GM21723 (cell line): ENCODE data around the gene OR10G6.
"Not testable (repeated sequence)": the region's sequence is repeated elsewhere in the genome, so short reads cannot be mapped to it uniquely, and the experiment has no call there.

Source experiments
- ATAC-seq: cut with Tn5 transposase; IDR thresholded peaks from one replicate; pipeline ENCODE4 v1.9.1; 2021; ENCODE audit warnings: mild to moderate bottlenecking, moderate library complexity; ENCODE audit not compliant: unreplicated experiment

Gene OR10G6

GRCh38 chr11:123995119-123995518, at the start of gene OR10G6:
TSS of gene OR10G6 (minus strand) at chr11:123995161. CDS start at chr11:123995161, 0 bp downstream.
- ATAC-seq, result no peak

GRCh38 chr11:124043420-124043819, 48.5 kb upstream of the OR10G6 start:
- no peak for ATAC-seq

GRCh38 chr11:124041254-124041653, 46.3 kb upstream of the OR10G6 start, which contains the start of gene OR10G7:
TSS of gene OR10G7 (minus strand) at chr11:124041325. CDS start at chr11:124039001, 2,324 bp downstream.
- no peak for ATAC-seq

- ATAC-seq, result no peak
Observed at GRCh38 chr11:124039557-124039956, 44.6 kb upstream of the OR10G6 start.

- ATAC-seq, result no peak
Observed at GRCh38 chr11:124036666-124037065, 41.7 kb upstream of the OR10G6 start.

GRCh38 chr11:124026498-124026897, 31.5 kb upstream of the OR10G6 start, which contains the start of gene OR10G8:
TSS of gene OR10G8 (plus strand) at chr11:124026798. CDS start at chr11:124029623, 2,825 bp downstream.
- no peak for ATAC-seq

- ATAC-seq, result not testable (repeated sequence)
Observed at GRCh38 chr11:124015837-124016236, 20.9 kb upstream of the OR10G6 start.

- ATAC-seq, result no peak
Observed at GRCh38 chr11:124012697-124013096, 17.7 kb upstream of the OR10G6 start, which contains the start of gene OR10G4. TSS of gene OR10G4 (plus strand) at chr11:124012997. CDS start at chr11:124015575, 2,578 bp downstream.

- ATAC-seq, result no peak
Observed at GRCh38 chr11:123979311-123979710, 15.7 kb downstream of the OR10G6 start.

- no peak for ATAC-seq
Observed at GRCh38 chr11:123977731-123978347, 17.1 kb downstream of the OR10G6 start, which contains the start of gene OR10S1. TSS of gene OR10S1 (minus strand) at chr11:123977781. CDS start at chr11:123977664, 117 bp downstream.

- ATAC-seq, result no peak
Observed at GRCh38 chr11:123976770-123977560, 18.0 kb downstream of the OR10G6 start.

GRCh38 chr11:123973816-123974215, 21.1 kb downstream of the OR10G6 start:
- no peak for ATAC-seq

- ATAC-seq, result no peak
Observed at GRCh38 chr11:123956752-123957151, 38.2 kb downstream of the OR10G6 start.

- ATAC-seq, result no peak
Observed at GRCh38 chr11:123945132-123945531, 49.8 kb downstream of the OR10G6 start.
